Measurements from ENCODE around the gene AKAIN1. TPM values are rescaled to one million over a fixed set of nuclear protein-coding genes. Genes with fewer than 3 reads are reported as not detected.

The AKAIN1 gene
- total and polyA plus RNA-seq, 5 donors from 2014 or later: not detected

GRCh38 chr18:5207471-5208150 lies 10.6 kb upstream of the AKAIN1 start:
- no peak for DNase-seq
- H3K4me3 Mint-ChIP-seq: no peak overlapping the region

GRCh38 chr18:5198311-5198710 lies 1.3 kb upstream of the AKAIN1 start:
- H3K4me3 ChIP-seq (ENCODE audit: low read depth, low read length): no peak overlapping the region
- H3K27ac ChIP-seq (ENCODE audit: insufficient read depth, low read length, poor library complexity, severe bottlenecking): no peak overlapping the region
- H3K36me3 ChIP-seq (ENCODE audit: control insufficient read depth, insufficient read depth, low read length): no peaks in the 10 kb centered on the region
- no peaks in the 10 kb centered on the region for H3K4me1 ChIP-seq (ENCODE audit: control insufficient read depth, insufficient read depth, low read length, poor library complexity, severe bottlenecking)
- Mint-ChIP-seq H3K4me3 (no peak overlapping the region), H3K27ac (no peak overlapping the region), H3K4me1 (peaks cover 0 to 14% (median under 1%) of the 10 kb centered on the region in 4 donors), H3K36me3 (no peaks in the 10 kb centered on the region), H3K27me3 (peaks cover 61% of the 10 kb centered on the region), H3K9me3 (peaks cover 0 to 3% (median 0%) of the 10 kb centered on the region in 7 donors)
- H3K9me3 ChIP-seq (ENCODE audit: control insufficient read depth in 2 of 2, low read length in 2 of 2): no peaks in the 10 kb centered on the region
- H3K27me3 ChIP-seq (ENCODE audit: control insufficient read depth, insufficient read depth, low read length): peaks cover 43% of the 10 kb centered on the region
- ATAC-seq (ENCODE audit: low read depth in 2 of 2): no peak
- no peak for DNase-seq

More at GRCh38 chr18:5207471-5208150, 10.6 kb upstream of the AKAIN1 start:
- Histone ChIP-seq H3K27me3 (ENCODE audit: control insufficient read depth, insufficient read depth, low read length) (no peaks in the 10 kb centered on the region), H3K9me3 (ENCODE audit: control insufficient read depth in 2 of 2, low read length in 2 of 2) (no peaks in the 10 kb centered on the region), H3K36me3 (ENCODE audit: control insufficient read depth, insufficient read depth, low read length) (no peaks in the 10 kb centered on the region), H3K4me3 (ENCODE audit: low read depth, low read length) (no peak overlapping the region), H3K4me1 (ENCODE audit: control insufficient read depth, insufficient read depth, low read length, poor library complexity, severe bottlenecking) (no peaks in the 10 kb centered on the region), H3K27ac (ENCODE audit: insufficient read depth, low read length, poor library complexity, severe bottlenecking) (no peak overlapping the region)
- Mint-ChIP-seq H3K27ac (no peak overlapping the region), H3K9me3 (no peaks in the 10 kb centered on the region), H3K27me3 (peaks cover 9% of the 10 kb centered on the region), H3K36me3 (no peaks in the 10 kb centered on the region), H3K4me1 (peaks cover 0 to 2% (median 0%) of the 10 kb centered on the region in 4 donors)
- no peak for ATAC-seq (ENCODE audit: low read depth in 2 of 2)

- no peak for ATAC-seq (ENCODE audit: low read depth in 2 of 2)
- H3K27me3 Mint-ChIP-seq: peaks cover 58% of the 10 kb centered on the region
These were observed 404 bp upstream of the AKAIN1 start for GRCh38 chr18:5197461-5197860.

GRCh38 chr18:5196253-5197031 lies 615 bp downstream of the AKAIN1 start:
- Mint-ChIP-seq H3K9me3 (peaks cover 0 to 6% (median 0%) of the 10 kb centered on the region in 7 donors), H3K27me3 (peaks cover 56% of the 10 kb centered on the region), H3K27ac (no peak overlapping the region), H3K4me1 (peaks cover 0 to 14% (median under 1%) of the 10 kb centered on the region in 4 donors), H3K4me3 (peak overlapping the region in 2 of 4 donors; percentile 11 to 80), H3K36me3 (no peaks in the 10 kb centered on the region)
- Histone ChIP-seq H3K36me3 (ENCODE audit: control insufficient read depth, insufficient read depth, low read length) (no peaks in the 10 kb centered on the region), H3K9me3 (ENCODE audit: control insufficient read depth in 2 of 2, low read length in 2 of 2) (no peaks in the 10 kb centered on the region), H3K4me1 (ENCODE audit: control insufficient read depth, insufficient read depth, low read length, poor library complexity, severe bottlenecking) (no peaks in the 10 kb centered on the region), H3K27me3 (ENCODE audit: control insufficient read depth, insufficient read depth, low read length) (peaks cover 43% of the 10 kb centered on the region), H3K27ac (ENCODE audit: insufficient read depth, low read length, poor library complexity, severe bottlenecking) (no peak overlapping the region), H3K4me3 (ENCODE audit: low read depth, low read length) (no peak overlapping the region)
- DNase-seq (no peak), ATAC-seq (ENCODE audit: low read depth in 2 of 2) (no peak)

More at GRCh38 chr18:5197461-5197860, 404 bp upstream of the AKAIN1 start:
- Histone ChIP-seq H3K4me1 (ENCODE audit: control insufficient read depth, insufficient read depth, low read length, poor library complexity, severe bottlenecking) (no peaks in the 10 kb centered on the region), H3K4me3 (ENCODE audit: low read depth, low read length) (no peak overlapping the region), H3K9me3 (ENCODE audit: control insufficient read depth in 2 of 2, low read length in 2 of 2) (no peaks in the 10 kb centered on the region), H3K27me3 (ENCODE audit: control insufficient read depth, insufficient read depth, low read length) (peaks cover 43% of the 10 kb centered on the region), H3K36me3 (ENCODE audit: control insufficient read depth, insufficient read depth, low read length) (no peaks in the 10 kb centered on the region), H3K27ac (ENCODE audit: insufficient read depth, low read length, poor library complexity, severe bottlenecking) (no peak overlapping the region)
- H3K36me3 Mint-ChIP-seq: no peaks in the 10 kb centered on the region
- H3K4me3 Mint-ChIP-seq: peak overlapping the region in 2 of 4 donors; percentile 40 to 66
- DNase-seq: no peak
- H3K4me1 Mint-ChIP-seq: peaks cover 0 to 14% (median under 1%) of the 10 kb centered on the region in 4 donors
- H3K27ac Mint-ChIP-seq: no peak overlapping the region
- peaks cover 0 to 3% (median 0%) of the 10 kb centered on the region in 7 donors for H3K9me3 Mint-ChIP-seq

GRCh38 chr18:5195656-5196055 lies 1.4 kb downstream of the AKAIN1 start:
- H3K27me3 Mint-ChIP-seq: peaks cover 52% of the 10 kb centered on the region
- DNase-seq: no peak

GRCh38 chr18:5180254-5180653 lies 16.8 kb downstream of the AKAIN1 start:
- H3K4me3 ChIP-seq (ENCODE audit: low read depth, low read length): no peak overlapping the region
- no peaks in the 10 kb centered on the region for H3K9me3 ChIP-seq (ENCODE audit: control insufficient read depth in 2 of 2, low read length in 2 of 2)
- no peaks in the 10 kb centered on the region for H3K36me3 Mint-ChIP-seq
- H3K27me3 ChIP-seq (ENCODE audit: control insufficient read depth, insufficient read depth, low read length): peaks cover 4% of the 10 kb centered on the region
- H3K27ac ChIP-seq (ENCODE audit: insufficient read depth, low read length, poor library complexity, severe bottlenecking): no peak overlapping the region
- no peak overlapping the region for H3K4me3 Mint-ChIP-seq
- H3K27ac Mint-ChIP-seq: no peak overlapping the region
- H3K4me1 Mint-ChIP-seq: peaks cover 0 to 22% (median 4%) of the 10 kb centered on the region in 4 donors
- H3K36me3 ChIP-seq (ENCODE audit: control insufficient read depth, insufficient read depth, low read length): no peaks in the 10 kb centered on the region
- ATAC-seq (ENCODE audit: low read depth in 2 of 2): no peak
- no peaks in the 10 kb centered on the region for H3K27me3 Mint-ChIP-seq
- peaks cover 0 to 2% (median 0%) of the 10 kb centered on the region in 7 donors for H3K9me3 Mint-ChIP-seq
- no peaks in the 10 kb centered on the region for H3K4me1 ChIP-seq (ENCODE audit: control insufficient read depth, insufficient read depth, low read length, poor library complexity, severe bottlenecking)
- no peak for DNase-seq

More at GRCh38 chr18:5195656-5196055, 1.4 kb downstream of the AKAIN1 start:
- Mint-ChIP-seq H3K9me3 (peaks cover 0 to 6% (median 0%) of the 10 kb centered on the region in 7 donors), H3K4me3 (no peak overlapping the region), H3K4me1 (peaks cover 0 to 14% (median under 1%) of the 10 kb centered on the region in 4 donors), H3K36me3 (no peaks in the 10 kb centered on the region), H3K27ac (no peak overlapping the region)
- no peak overlapping the region for H3K4me3 ChIP-seq (ENCODE audit: low read depth, low read length)
- ATAC-seq (ENCODE audit: low read depth in 2 of 2): no peak
- H3K9me3 ChIP-seq (ENCODE audit: control insufficient read depth in 2 of 2, low read length in 2 of 2): no peaks in the 10 kb centered on the region
- H3K4me1 ChIP-seq (ENCODE audit: control insufficient read depth, insufficient read depth, low read length, poor library complexity, severe bottlenecking): no peaks in the 10 kb centered on the region
- no peaks in the 10 kb centered on the region for H3K36me3 ChIP-seq (ENCODE audit: control insufficient read depth, insufficient read depth, low read length)
- no peak overlapping the region for H3K27ac ChIP-seq (ENCODE audit: insufficient read depth, low read length, poor library complexity, severe bottlenecking)
- H3K27me3 ChIP-seq (ENCODE audit: control insufficient read depth, insufficient read depth, low read length): peaks cover 42% of the 10 kb centered on the region

GRCh38 chr18:5178519-5178918 lies 18.5 kb downstream of the AKAIN1 start:
- Mint-ChIP-seq H3K27ac (no peak overlapping the region), H3K27me3 (no peaks in the 10 kb centered on the region), H3K9me3 (no peaks in the 10 kb centered on the region), H3K4me1 (peaks cover 0 to 22% (median 4%) of the 10 kb centered on the region in 4 donors), H3K36me3 (no peaks in the 10 kb centered on the region), H3K4me3 (no peak overlapping the region)
- Histone ChIP-seq H3K9me3 (ENCODE audit: control insufficient read depth in 2 of 2, low read length in 2 of 2) (no peaks in the 10 kb centered on the region), H3K27ac (ENCODE audit: insufficient read depth, low read length, poor library complexity, severe bottlenecking) (no peak overlapping the region), H3K4me1 (ENCODE audit: control insufficient read depth, insufficient read depth, low read length, poor library complexity, severe bottlenecking) (no peaks in the 10 kb centered on the region), H3K36me3 (ENCODE audit: control insufficient read depth, insufficient read depth, low read length) (no peaks in the 10 kb centered on the region), H3K4me3 (ENCODE audit: low read depth, low read length) (no peak overlapping the region), H3K27me3 (ENCODE audit: control insufficient read depth, insufficient read depth, low read length) (peaks cover 4% of the 10 kb centered on the region)
- no peak for DNase-seq
- no peak for ATAC-seq (ENCODE audit: low read depth in 2 of 2)

All from CD4-positive, CD25-positive, alpha-beta regulatory T cell (primary cell).